GM18858 (cell line): ENCODE results near the gene LPXN.
"Not testable (repeated sequence)": the region's sequence is repeated elsewhere in the genome, so short reads cannot be mapped to it uniquely, and the experiment has no call there.

Source experiments
- ATAC-seq: cut with Tn5 transposase; IDR thresholded peaks from one replicate; pipeline ENCODE4 v1.9.1; 2021; ENCODE audit not compliant: unreplicated experiment

The LPXN gene

GRCh38 chr11:58579192-58580129 is 3.8 kb upstream of the LPXN start:
- ATAC-seq = peak; percentile 31

DNA sequence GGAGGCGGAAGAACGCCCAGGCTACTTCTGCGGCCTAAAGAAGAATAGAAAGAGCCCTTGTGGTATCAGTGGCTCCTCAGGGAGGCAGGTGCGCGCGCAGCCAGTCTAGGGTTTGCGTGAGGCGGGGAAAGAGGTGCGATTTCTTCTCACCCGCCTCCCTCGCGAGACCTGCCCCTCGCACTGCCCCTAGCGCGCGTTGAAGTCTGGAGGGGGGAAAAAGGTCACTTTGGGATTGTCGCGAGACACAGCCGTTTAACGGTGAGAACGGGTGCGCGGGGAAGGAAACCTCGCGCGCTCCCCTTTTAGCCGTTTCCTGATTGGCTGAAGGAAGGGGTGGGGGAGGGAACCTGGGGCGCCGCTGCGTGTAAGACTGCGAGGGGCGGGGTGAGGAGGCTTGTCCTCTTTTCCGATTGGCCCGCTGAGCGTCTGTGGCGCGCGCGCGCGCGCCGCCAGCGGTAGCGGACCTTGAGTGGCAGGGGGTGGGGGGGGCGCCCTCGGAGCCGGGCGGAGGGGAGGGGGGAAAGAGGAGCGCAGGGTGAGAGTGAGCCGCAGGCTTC is 3.1 kb upstream of the LPXN start, which contains the start of gene ZFP91:
TSS of gene ZFP91 (plus strand) at position 429 of the 557 bp plus-strand sequence. CDS start 219 bp downstream, outside the sequence.
- peak; percentile 14 for ATAC-seq

GRCh38 chr11:58578136-58578634 is 2.5 kb upstream of the LPXN start:
- ATAC-seq = no peak

DNA sequence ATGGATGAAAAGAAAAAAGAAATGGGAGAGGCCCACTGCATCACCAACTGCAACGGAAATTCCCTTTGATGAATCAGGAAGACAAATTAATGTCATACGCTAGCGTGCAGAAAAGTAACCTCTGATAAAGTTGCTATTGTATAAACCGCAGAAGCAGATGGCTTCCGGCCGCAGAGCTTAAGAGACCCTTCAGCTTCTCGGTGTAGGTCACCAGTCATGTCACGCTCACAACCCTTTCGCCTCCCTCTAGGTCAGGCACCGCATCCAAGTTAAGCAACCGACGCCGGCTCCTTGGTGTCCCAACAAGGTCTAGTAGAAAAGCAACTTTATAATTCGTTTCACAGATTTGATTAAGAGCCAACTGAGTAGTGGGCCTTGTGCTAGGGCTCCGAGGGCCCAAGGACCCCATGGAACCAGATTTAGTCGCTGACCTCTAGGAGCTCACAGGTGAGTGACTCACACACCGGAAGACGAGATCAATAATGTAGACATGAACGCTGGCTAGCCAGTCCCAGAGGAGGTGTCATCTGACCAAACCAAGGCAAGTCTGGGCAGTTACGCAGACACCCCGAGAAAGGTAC is 2.0 kb upstream of the LPXN start:
- peak; percentile 45 for ATAC-seq

DNA sequence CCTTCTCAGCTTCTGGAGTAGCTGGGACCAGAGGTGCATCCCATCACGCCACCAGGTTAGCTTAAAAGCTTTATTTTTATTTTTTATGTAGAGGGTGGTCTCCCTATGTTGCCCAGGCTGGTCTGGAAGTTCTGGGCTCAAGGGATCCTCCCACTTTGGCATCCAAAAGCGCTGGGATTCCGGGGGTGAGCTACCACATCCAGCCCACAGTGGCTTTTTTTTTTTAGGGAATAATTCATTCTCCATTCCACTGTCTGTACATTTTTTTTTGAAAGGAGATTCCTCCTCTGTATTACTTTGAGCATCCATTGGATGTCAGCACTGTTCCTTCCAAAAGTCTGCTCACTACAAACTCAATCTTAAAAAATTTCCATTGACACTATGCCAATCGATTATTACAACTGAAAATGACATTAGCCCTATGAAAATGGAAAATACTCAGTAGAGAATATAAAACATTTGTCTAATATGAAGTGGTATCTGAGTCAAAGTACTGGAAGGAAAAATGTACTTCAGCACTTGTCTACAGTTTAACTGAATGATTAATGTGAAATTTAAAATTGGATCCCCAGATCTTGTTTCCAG is 1.3 kb upstream of the LPXN start:
- no peak for ATAC-seq

DNA sequence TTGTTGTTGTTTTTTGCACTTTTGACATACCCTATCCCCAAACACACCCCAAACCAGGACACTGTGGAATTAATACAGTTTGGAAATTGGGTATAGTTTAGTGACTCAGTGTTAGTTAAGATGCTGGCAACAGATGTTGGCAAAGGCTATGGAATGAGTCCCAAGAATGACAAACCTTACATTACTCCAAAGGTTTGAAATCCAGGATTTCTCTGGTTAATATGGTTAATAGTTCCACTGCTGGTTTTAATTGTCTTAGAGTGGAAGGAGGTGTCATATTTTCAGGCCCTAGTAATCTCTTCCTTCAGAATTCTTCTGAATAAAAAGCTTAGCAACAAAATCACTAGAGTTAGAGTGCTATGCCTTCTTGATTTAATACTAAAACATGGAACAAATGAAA is 775 bp downstream of the LPXN start:
- no peak for ATAC-seq

GRCh38 chr11:58573451-58574104 is 2.1 kb downstream of the LPXN start:
- peak; percentile 21 for ATAC-seq

- not testable (repeated sequence) for ATAC-seq
Observed at GRCh38 chr11:58572906-58573305, 2.8 kb downstream of the LPXN start.

GRCh38 chr11:58567889-58568512 is 7.7 kb downstream of the LPXN start:
- ATAC-seq = peak; percentile 87

DNA sequence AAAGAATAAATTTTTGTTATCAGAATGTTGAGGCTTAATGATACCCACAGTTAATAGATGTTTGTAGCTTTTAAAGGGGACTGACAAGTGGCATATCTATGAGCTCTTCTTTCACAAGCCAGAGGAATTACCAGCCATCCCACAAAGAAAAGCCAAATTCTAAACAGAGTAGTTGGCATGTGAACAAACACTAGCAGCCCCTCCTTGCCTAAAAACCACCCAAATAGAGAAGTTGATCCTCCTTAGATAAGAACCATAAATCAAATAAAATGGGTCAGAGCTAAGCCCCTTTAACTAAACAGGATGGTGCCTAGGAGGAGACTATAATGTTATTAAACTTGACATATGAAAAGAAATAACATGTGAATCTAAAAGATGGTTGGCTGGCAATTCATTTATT is 11.4 kb downstream of the LPXN start:
- ATAC-seq = no peak

DNA sequence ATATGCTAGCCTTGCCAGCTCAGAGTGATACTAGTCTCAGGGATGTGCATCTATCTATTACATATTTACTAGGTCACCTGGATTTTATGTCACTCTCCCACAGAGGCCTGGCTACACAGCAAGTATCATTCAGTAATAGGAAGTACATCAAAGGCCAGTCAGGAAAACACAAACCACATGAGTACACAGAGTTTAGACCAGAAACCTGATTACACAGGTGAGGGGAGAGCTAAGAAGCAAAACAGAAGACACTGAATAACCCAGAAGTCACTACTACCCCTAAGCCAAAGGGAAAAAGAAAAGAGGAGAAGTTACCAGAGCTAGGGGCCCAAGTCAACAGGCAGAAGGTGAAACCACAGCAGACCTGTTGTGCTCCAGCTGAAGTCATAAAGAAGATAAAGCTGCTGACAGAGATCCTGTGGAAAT is 13.3 kb downstream of the LPXN start:
- ATAC-seq = peak; percentile 81

DNA sequence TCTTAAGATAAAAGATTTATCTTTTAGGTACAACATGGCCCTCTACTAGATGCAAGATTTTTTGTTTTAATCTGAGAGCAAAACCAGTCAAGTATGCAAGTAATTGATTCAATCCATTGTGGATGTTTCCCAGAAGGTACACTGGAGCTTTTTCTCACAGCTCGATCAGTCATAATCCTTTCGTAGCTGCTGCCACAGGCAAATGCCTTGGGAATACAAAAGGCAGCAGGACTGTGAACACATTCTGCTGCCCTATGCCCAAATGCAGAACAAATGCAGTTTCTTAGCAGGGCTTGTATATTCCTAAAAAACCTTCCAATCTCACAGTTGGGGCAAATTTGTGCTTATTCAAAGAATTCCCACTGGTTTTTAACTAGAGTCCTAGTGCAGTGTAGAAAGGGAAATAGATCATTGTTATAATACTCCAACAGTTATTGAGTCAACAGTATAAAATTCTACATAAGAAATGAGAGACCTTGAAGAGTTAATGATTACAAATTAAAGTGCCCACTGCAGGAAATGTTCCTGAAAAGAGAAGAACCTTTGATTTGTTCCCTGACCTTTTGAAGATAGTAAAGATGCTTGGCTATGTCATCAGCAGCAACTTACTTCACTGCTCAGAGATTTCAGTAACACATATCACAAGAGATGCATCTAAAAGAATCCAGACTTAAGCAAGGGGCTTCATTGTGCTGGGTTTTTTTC is 14.1 kb downstream of the LPXN start:
- ATAC-seq = no peak

- no peak for ATAC-seq
Observed at GRCh38 chr11:58560842-58561241, 14.8 kb downstream of the LPXN start.

- ATAC-seq = no peak
Observed at GRCh38 chr11:58549644-58550043, 26.0 kb downstream of the LPXN start.

DNA sequence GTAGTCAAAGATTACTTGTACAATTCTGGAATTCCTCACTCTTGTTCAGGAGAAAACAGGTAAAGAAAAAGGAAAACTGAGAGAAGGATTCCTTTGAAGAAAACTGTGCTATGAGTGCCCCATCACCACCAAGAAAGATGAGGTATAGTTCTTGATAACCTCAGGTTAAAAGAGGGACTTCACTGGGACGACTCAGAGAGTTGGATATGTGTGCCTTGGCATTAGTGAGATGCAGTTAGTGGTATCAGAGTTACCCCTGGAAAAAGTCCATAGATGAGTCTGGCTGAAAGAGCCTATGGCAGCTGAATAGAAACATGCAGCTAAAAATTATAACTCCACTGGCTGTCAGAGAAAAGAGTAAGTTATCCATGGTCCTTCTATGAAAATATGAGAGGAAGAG is 28.8 kb downstream of the LPXN start:
- no peak for ATAC-seq

- no peak for ATAC-seq
Observed at GRCh38 chr11:58531865-58532341, 43.8 kb downstream of the LPXN start.

- ATAC-seq = no peak
Observed at GRCh38 chr11:58530236-58530635, 45.4 kb downstream of the LPXN start.

- ATAC-seq = no peak
Observed at GRCh38 chr11:58527429-58527828, 48.2 kb downstream of the LPXN start.

DNA sequence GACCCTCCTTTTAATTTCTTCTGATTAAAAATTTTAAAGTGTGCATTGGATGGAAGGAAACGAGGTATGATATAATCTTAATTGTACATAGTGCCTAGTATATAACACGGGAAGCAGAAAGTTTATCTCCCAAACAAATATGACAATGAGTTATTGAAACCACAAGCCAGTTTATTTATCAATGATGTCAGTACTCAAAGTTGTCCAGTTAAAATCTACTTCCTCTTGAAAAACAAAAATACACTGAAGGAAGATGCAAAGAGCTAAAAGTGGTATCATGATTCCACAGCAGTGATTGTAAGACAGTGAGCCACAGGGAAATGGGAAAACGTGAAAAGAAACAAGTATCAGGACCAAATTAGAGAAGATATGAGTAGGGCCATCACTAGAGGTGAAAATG is 48.9 kb downstream of the LPXN start:
- no peak for ATAC-seq
